ENCODE results near the gene CACNA1C.
A peak's percentile ranks its signal among the peaks of the same experiment; 100 is the strongest.

The CACNA1C gene

GRCh38 chr12:2284857-2285256, 232.1 kb downstream of the CACNA1C start:
- DNase-seq: peak in 1 of 2 experiments; percentile 34

GRCh38 chr12:2285462-2285861, 232.7 kb downstream of the CACNA1C start:
- DNase-seq: no peak

DNA sequence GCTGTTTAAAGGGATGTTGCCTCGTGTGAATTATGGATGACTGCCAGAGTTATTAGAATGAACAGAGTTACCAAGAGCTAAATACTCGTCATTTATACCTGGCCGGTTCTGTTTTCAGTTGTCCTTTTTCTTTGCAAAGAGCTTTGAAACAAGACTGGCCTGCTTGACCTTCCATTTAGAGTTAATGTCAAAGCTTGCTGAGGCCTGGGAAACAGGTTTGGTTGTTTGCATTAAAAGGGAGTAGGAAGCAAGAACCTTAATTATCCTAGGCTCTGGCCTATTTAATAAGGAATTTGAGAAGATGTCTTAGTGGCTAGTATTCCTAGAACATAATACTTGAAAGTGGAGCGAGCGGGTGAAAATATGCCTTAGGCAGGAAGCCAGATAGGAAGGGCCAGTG, 233.3 kb downstream of the CACNA1C start:
- no peak for DNase-seq

GRCh38 chr12:2286461-2287131, 233.8 kb downstream of the CACNA1C start:
- DNase-seq: no peak

DNA sequence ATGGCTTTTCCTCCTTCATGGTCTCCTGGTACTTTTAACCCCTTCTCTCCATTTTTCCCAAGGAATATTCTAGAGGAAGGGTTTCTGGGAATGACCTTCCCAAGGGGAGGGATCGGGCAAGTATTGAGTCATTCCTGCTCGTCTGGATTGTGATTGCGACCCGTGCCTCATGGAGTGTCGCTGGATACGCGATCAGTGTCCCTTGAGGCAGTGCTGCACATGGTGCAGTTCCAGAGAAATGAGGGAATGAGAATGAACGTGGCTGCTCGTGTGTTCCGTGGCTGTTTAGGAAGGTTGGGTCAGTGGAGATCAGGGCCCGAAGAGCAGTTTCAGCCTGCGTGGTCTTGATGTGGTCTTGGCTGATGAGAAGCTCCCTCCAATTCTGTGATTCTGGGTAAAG, 234.4 kb downstream of the CACNA1C start:
- no peak for DNase-seq

DNA sequence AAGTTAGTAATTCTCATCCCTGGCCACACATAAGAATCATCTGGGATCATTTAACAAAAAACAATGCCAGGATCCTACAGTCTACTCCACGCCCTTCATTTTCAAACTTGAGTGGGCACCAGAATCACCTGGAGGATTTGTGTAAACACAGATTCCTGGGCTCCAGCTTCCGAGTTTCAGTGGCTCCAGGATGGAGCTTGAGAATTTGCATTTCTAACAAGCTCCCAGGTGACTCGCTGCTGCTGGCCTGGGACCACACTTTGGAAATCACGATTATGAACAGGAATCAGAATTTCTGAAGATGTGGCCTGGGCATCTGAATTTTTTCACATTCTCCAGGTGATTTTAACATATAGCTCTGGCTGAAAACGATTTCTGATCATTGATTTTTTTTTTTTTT, 234.8 kb downstream of the CACNA1C start:
- no peak for DNase-seq

DNA sequence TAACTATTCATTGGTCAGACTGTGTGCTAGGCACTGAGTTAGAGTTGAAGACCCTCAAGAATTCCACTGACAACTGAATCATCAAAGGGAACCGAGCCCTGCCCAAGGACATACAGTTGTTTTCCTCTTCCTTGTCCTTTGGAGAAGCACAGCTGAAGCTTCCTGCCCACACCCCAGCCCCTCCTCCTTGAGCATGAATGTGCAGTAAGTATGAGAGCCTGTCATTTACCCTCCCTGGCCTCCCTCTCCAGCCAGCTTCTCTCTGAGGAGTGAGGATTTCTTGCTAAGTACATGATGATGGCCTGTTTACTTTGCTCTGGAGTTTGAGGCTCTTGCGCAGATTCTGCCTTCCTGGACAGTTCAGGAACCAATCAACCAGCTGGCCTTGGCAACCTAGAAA, 235.2 kb downstream of the CACNA1C start:
- DNase-seq: no peak

GRCh38 chr12:2288471-2288870, 235.7 kb downstream of the CACNA1C start:
- no peak for DNase-seq

GRCh38 chr12:2288875-2289274, 236.1 kb downstream of the CACNA1C start:
- no peak for DNase-seq

DNA sequence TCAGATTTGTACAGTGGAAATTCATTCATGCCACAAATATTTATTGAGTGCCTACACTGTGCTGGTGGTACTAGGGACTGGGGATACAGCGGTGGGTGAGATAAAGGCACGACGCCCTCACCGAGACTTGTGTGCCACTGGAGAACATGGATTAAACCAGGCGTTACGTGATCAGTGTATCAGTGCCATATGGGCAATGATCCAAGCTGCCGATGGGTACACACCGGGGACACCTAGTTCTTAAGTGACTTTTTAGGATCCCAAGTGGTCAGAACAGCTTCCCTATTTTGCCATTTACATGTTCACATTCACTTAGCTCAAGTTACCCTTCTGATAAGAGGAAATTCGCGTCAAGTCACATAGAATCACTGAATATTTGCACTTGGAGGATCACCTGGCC, 236.7 kb downstream of the CACNA1C start:
- DNase-seq: no peak

DNA sequence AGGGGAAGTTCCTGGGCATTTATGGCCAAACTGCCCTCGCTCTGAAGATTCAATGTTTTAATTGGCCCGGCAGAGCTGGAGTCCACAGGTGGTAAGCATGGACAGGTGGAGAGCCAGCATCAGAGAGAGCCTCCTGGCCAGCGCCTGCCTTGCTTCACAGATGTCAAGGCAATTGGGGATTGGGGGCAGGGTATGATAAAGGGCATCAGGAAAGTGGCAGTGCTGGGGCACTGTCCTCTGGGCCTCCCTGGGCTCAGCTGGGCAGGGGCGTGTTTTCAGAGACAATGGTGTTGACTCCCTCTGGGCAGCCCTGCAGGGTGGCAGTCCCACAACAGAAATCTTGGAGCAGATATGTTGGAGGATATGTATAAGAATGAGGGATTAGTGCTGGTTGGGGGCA, 237.3 kb downstream of the CACNA1C start:
- peak in 1 of 2 experiments; percentile 29 for DNase-seq

GRCh38 chr12:2290516-2291065, 237.8 kb downstream of the CACNA1C start:
- DNase-seq: no peak

GRCh38 chr12:2291182-2291832, 238.5 kb downstream of the CACNA1C start:
- DNase-seq: no peak

- no peak for DNase-seq
Measured at GRCh38 chr12:2291947-2292346, 239.2 kb downstream of the CACNA1C start.

GRCh38 chr12:2292560-2292959, 239.8 kb downstream of the CACNA1C start:
- no peak for DNase-seq

DNA sequence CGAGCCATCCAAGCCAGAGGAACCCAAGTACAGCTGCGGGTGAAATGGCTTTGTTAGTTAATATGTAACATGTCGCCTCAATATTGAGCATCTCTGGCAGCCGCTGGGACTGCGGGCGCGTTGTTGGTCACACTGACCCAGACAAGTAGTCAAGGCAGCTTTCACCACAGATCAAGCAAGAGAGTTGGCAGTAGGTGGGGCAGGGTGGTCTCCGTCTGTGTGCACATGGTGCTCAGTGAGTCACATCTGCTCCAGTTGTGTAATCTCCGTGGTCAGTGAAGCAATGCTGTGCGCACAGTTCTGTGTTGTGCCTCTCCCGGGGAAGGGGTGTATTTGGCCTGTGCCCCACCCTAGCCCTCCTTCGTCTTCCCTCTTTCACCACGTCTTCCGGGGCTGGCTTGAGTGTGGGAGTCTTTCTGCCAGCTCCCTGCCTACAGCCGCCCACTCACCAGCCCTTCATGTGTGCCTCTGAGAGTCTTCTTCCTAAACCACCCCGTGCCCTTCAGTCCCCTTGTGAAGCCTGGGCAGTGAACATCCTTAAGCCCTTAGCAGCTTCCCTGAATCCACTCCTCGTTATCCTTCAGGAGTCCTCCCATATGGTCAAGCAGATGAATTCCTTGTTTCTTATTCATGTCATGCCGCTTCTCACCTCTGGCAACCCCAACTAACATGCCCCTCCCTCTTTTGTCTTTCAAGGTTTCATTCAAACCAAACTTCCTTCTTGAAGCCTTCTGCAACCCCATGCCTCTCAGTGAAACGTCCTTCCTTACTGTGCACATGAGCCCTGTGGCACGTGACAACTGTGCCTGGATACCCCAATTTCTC, 242.1 kb downstream of the CACNA1C start:
- DNase-seq: no peak

- DNase-seq: no peak
Measured at GRCh38 chr12:2295941-2296461, 243.2 kb downstream of the CACNA1C start.

DNA sequence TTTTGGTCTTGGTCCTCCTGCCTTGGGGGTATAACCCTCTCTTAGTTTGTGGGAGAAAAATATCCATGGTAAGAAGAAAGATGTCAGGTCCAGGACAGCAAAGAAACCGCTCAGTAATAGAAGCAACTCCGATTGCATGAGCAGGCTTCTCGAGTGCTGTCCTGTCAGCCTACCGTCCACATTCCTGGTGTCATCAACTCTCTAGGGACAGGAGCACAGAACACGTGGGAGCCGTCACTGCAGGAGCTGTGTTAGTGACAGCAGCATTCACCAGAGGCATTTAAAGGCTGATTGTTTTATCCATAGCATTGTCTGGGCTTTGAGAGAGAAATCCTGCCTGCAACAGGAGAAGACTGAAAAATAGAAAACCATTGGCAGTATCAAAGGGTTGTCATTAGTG, 244.2 kb downstream of the CACNA1C start:
- no peak for DNase-seq

GRCh38 chr12:2297658-2298057, 244.9 kb downstream of the CACNA1C start:
- no peak for DNase-seq

GRCh38 chr12:2298556-2299200, 245.9 kb downstream of the CACNA1C start:
- no peak for DNase-seq

- no peak for DNase-seq
Measured at GRCh38 chr12:2299206-2299605, 246.4 kb downstream of the CACNA1C start.

- no peak for DNase-seq
Measured at GRCh38 chr12:2300168-2300567, 247.4 kb downstream of the CACNA1C start.

- DNase-seq: no peak
Measured at GRCh38 chr12:2300886-2301285, 248.1 kb downstream of the CACNA1C start.
